Activated CD4-positive, alpha-beta T cell treated with anti-CD3 and anti-CD28 coated beads, Interleukin-2, Interleukin-4, amounts not matched to agents 100 ng/mL and 50 ng/mL, durations not matched to agents 16 hours and 8 hours (primary cell): Measurements from ENCODE around the gene ATF4.
"Not testable (repeated sequence)": the region's sequence is repeated elsewhere in the genome, so short reads cannot be mapped to it uniquely, and the experiment has no call there.

Source experiments
- DNase-seq: peaks from one replicate; pipeline ENCODE4 v3.0.0-alpha.2; 2020; ENCODE audit warnings: low spot score

The ATF4 gene

GRCh38 chr22:39489094-39490068, 31.0 kb upstream of the ATF4 start:
- no peak for DNase-seq

GRCh38 chr22:39490135-39490798, 30.1 kb upstream of the ATF4 start:
- DNase-seq, result peak; percentile 86

GRCh38 chr22:39490966-39491680, 29.2 kb upstream of the ATF4 start:
- no peak for DNase-seq

GRCh38 chr22:39491696-39492095, 28.7 kb upstream of the ATF4 start:
- DNase-seq, result no peak

- DNase-seq, result no peak
Observed at GRCh38 chr22:39492186-39492585, 28.2 kb upstream of the ATF4 start.

- no peak for DNase-seq
Observed at GRCh38 chr22:39493759-39494158, 26.6 kb upstream of the ATF4 start.

- no peak for DNase-seq
Observed at GRCh38 chr22:39494471-39495120, 25.8 kb upstream of the ATF4 start.

GRCh38 chr22:39496131-39496838, 24.1 kb upstream of the ATF4 start:
- peak; percentile 51 for DNase-seq

GRCh38 chr22:39497429-39497828, 22.9 kb upstream of the ATF4 start:
- no peak for DNase-seq

GRCh38 chr22:39498368-39498767, 22.0 kb upstream of the ATF4 start:
- DNase-seq, result no peak

- DNase-seq, result no peak
Observed at GRCh38 chr22:39498802-39499201, 21.6 kb upstream of the ATF4 start.

- DNase-seq, result no peak
Observed at GRCh38 chr22:39500101-39500500, 20.3 kb upstream of the ATF4 start.

- DNase-seq, result no peak
Observed at GRCh38 chr22:39501644-39502108, 18.7 kb upstream of the ATF4 start.

- peak; percentile 96 for DNase-seq
Observed at GRCh38 chr22:39502109-39502788, 18.1 kb upstream of the ATF4 start, which contains the start of gene MIEF1. Gene MIEF1 (plus strand): TSS chr22:39502290. CDS start chr22:39511295, 9,005 bp downstream.

- DNase-seq, result no peak
Observed at GRCh38 chr22:39502789-39503409, 17.5 kb upstream of the ATF4 start.

GRCh38 chr22:39503630-39504029, 16.7 kb upstream of the ATF4 start:
- no peak for DNase-seq

GRCh38 chr22:39504071-39504470, 16.3 kb upstream of the ATF4 start:
- DNase-seq, result no peak

GRCh38 chr22:39507021-39507420, 13.3 kb upstream of the ATF4 start:
- DNase-seq, result not testable (repeated sequence)

GRCh38 chr22:39508393-39508792, 12.0 kb upstream of the ATF4 start:
- DNase-seq, result no peak

GRCh38 chr22:39510529-39511149, 9.7 kb upstream of the ATF4 start:
- DNase-seq, result no peak
